HCT116 (cell line): ENCODE measurements around the gene RNF225. TPM values are rescaled to one million over a fixed set of nuclear protein-coding genes. Genes with fewer than 3 reads are reported as not detected.

Experiments
- ATAC-seq: fragments of 200-7000 bp; cut with Tn5 transposase; 2 replicates; pipeline ENCODE4 v1.9.1; 2020; ENCODE audit warnings: mild to moderate bottlenecking, moderate library complexity
- BruUV-seq: library from RNA; stranded (reverse); fragments of 400-500 nt; replicated peaks from 2 replicates; lab custom pipeline; 2021; lab: Mats Ljungman, UMichigan
- CTCF ChIA-PET: fragments of 300-600 bp; sonication (Branson Sonifier 250); formaldehyde crosslinking; loops from one replicate; lab custom pipeline; 2021; ENCODE audit warnings: antibody characterized with exemption; lab: Charles Lee
- POLR2A ChIA-PET: fragments of 300-600, 350-600 bp; sonication (Branson Sonifier 250); formaldehyde crosslinking; loops from one replicate; lab custom pipeline; 2021; ENCODE audit warnings: antibody characterized with exemption; lab: Charles Lee
- RAD21 ChIA-PET, 2 experiments: fragments of 300-600 bp; sonication (Branson Sonifier 250); formaldehyde crosslinking; loops; one replicate each; lab custom pipeline; 2023; ENCODE audit warnings: low total read pairs in 2 of 2; ENCODE audit not compliant: uncharacterized antibody in 2 of 2, unreplicated experiment in 2 of 2, low non-redundant PET in 1 of 2; lab: Charles Lee
- DNase-seq: peaks from one replicate; pipeline ENCODE4 v3.0.0-alpha.2; 2010; ENCODE audit warnings: low read depth, low spot score
- H2AFZ ChIP-seq: fragments of 200-600 bp; shearing (Covaris generic), sonication (generic); 2 replicates; pipeline ENCODE4 v1.6.1; 2017; ENCODE audit warnings: low read depth, mixed run types, mixed read lengths, antibody characterized with exemption, low read length; ENCODE audit not compliant: poor library complexity, severe bottlenecking
- H3K27ac ChIP-seq: 2 replicates; pipeline ENCODE4 v1.5.1; 2012; ENCODE audit warnings: low read depth, low read length
- H3K27me3 ChIP-seq: fragments of 200-600 bp; sonication (generic); 2 replicates; pipeline ENCODE4 v1.6.1; 2016; ENCODE audit warnings: mixed run types, low read length, mixed read lengths; ENCODE audit not compliant: insufficient read depth
- H3K36me3 ChIP-seq, 2 experiments: fragments of 200-500 bp in 1 of 2; fragments of 200-600 bp in 1 of 2; sonication (Bioruptor generic) in 1 of 2; sonication (generic) in 1 of 2; 2 replicates each; pipeline versions ENCODE4 v1.5.1 to v1.6.1; 2014 to 2016; ENCODE audit warnings: low read length in 2 of 2, inconsistent platforms in 1 of 2, mixed read lengths in 1 of 2, mixed run types in 1 of 2; ENCODE audit not compliant: insufficient read depth in 2 of 2, control insufficient read depth in 1 of 2
- H3K4me1 ChIP-seq, 2 experiments: fragments of 200-600 bp in 1 of 2; sonication (generic) in 1 of 2; 2 replicates each; pipeline versions ENCODE4 v1.5.1 to v1.6.1; 2012 to 2017; ENCODE audit warnings: low read length in 2 of 2, inconsistent platforms in 1 of 2, mild to moderate bottlenecking in 1 of 2, mixed read lengths in 1 of 2, mixed run types in 1 of 2, moderate library complexity in 1 of 2; ENCODE audit not compliant: insufficient read depth in 2 of 2, control insufficient read depth in 1 of 2
- H3K4me2 ChIP-seq: fragments of 200-600 bp; sonication (generic); 2 replicates; pipeline ENCODE4 v1.6.1; 2017; ENCODE audit warnings: mixed run types, low read length, mixed read lengths
- H3K4me3 ChIP-seq, 2 experiments: fragments of 200-600 bp in 1 of 2; sonication (generic) in 1 of 2; replicated peaks in 1 of 2; 2 replicates each; pipeline ENCODE4 v1.5.1; 2011 to 2016; ENCODE audit warnings: low read length in 2 of 2, control low read depth in 1 of 2, low read depth in 1 of 2, mild to moderate bottlenecking in 1 of 2, mixed read lengths in 1 of 2, mixed run types in 1 of 2
- H3K79me2 ChIP-seq: fragments of 200-600 bp; sonication (generic); 2 replicates; pipeline ENCODE4 v1.6.1; 2017; ENCODE audit warnings: mild to moderate bottlenecking, mixed run types, low read length, moderate library complexity, mixed read lengths; ENCODE audit not compliant: insufficient read depth
- H3K9ac ChIP-seq: fragments of 200-600 bp; sonication (generic); 2 replicates; pipeline ENCODE4 v1.6.1; 2016; ENCODE audit warnings: low read length, mixed read lengths
- H3K9me2 ChIP-seq: fragments of 200-600 bp; sonication (generic), shearing (Covaris generic); 2 replicates; pipeline ENCODE4 v1.6.1; 2017; ENCODE audit warnings: mixed run types, mild to moderate bottlenecking, moderate library complexity; ENCODE audit not compliant: insufficient read depth
- H3K9me3 ChIP-seq, 2 experiments: fragments of 200-500 bp in 1 of 2; fragments of 200-600 bp in 1 of 2; sonication (Bioruptor generic) in 1 of 2; sonication (generic) in 1 of 2; 2 replicates each; pipeline ENCODE4 v1.6.1; 2014 to 2017; ENCODE audit warnings: low read length in 2 of 2, mixed read lengths in 2 of 2, inconsistent platforms in 1 of 2, low read depth in 1 of 2, mild to moderate bottlenecking in 1 of 2, mixed run types in 1 of 2, moderate library complexity in 1 of 2; ENCODE audit not compliant: control insufficient read depth in 1 of 2, insufficient read depth in 1 of 2
- H4K20me1 ChIP-seq: fragments of 200-600 bp; sonication (generic), shearing (Covaris generic); 2 replicates; pipeline ENCODE4 v1.6.1; 2017; ENCODE audit warnings: mixed run types, mild to moderate bottlenecking, moderate library complexity; ENCODE audit not compliant: insufficient read depth
- CEBPB ChIP-seq: IDR thresholded peaks from 2 replicates; pipeline ENCODE4 v1.6.1; 2012; ENCODE audit warnings: low read depth
- CTCF ChIP-seq, 3 experiments: fragments of 200-600 bp in 1 of 3; sonication (generic) in 1 of 3; IDR thresholded peaks in 2 of 3; conservative IDR thresholded peaks in 1 of 3; 2 replicates each; pipeline ENCODE4 v1.5.1; 2012 to 2017; ENCODE audit warnings: low read depth in 2 of 3, low read length in 2 of 3, antibody characterized with exemption in 1 of 3, borderline replicate concordance in 1 of 3, control low read depth in 1 of 3, mild to moderate bottlenecking in 1 of 3, mixed read lengths in 1 of 3, mixed run types in 1 of 3, moderate library complexity in 1 of 3; ENCODE audit not compliant: insufficient read depth in 1 of 3
- EGR1 ChIP-seq: IDR thresholded peaks from 2 replicates; pipeline ENCODE4 v1.6.1; 2012; ENCODE audit warnings: low read depth
- TCF7L2 ChIP-seq: IDR thresholded peaks from 2 replicates; pipeline ENCODE4 v1.7.0; 2011; ENCODE audit warnings: borderline replicate concordance, inconsistent platforms; ENCODE audit not compliant: insufficient read depth, insufficient read length; ENCODE audit errors: extremely low read depth
- intact Hi-C: fragments of 100-400 bp; cut with micrococcal nuclease; formaldehyde crosslinking; loops from 2 replicates; pipeline ENCODE4 v1.10.0; 2022
- total RNA-seq: library from RNA; stranded (reverse); gene quantifications from one replicate; pipeline ENCODE4 v1.2.1, GENCODE V29; 2021; ENCODE audit not compliant: unreplicated experiment

Gene RNF225
- total RNA-seq, 1 experiment from 2014 or later: 1.2 TPM

GRCh38 chr19:58353717-58354477 is 41.6 kb upstream of the RNF225 start (continued):
- TF ChIP-seq EGR1: no peak

GRCh38 chr19:58354478-58355030 is 40.9 kb upstream of the RNF225 start:
- no TSS peak for BruUV-seq
- DNase-seq: no peak
- Histone ChIP-seq H4K20me1 (no peaks in the 10 kb centered on the region), H3K36me3 (no peaks in the 10 kb centered on the region), H3K4me2 (no peak overlapping the region), H3K9me3 (no peaks in the 10 kb centered on the region), H3K4me1 (no peaks in the 10 kb centered on the region), H3K27ac (no peak overlapping the region), H2AFZ (no peak overlapping the region), H3K9me2 (no peaks in the 10 kb centered on the region), H3K4me3 (no peak overlapping the region), H3K9ac (no peak overlapping the region), H3K79me2 (no peaks in the 10 kb centered on the region), H3K27me3 (no peaks in the 10 kb centered on the region)
- no peak for ATAC-seq
- intact Hi-C loops: no loop called here
- POLR2A ChIA-PET: interaction anchor here (1.9 kb wide), 1 partner anchor 8 kb away, joined by 6 read pairs; the partner anchor contains the start of gene ZNF497
- RAD21 ChIA-PET: no interaction called here
- TF ChIP-seq TCF7L2 (no peak), CEBPB (no peak), CTCF (IDR thresholded peaks at IDR 0.05 in 2 of 3, conservative IDR thresholded peaks at IDR 0.05 in 1 of 3; ENCODE audit: borderline replicate concordance in 1 of 3, insufficient read depth in 1 of 3, low read depth in 2 of 3, low read length in 2 of 3) (no peak)
- CTCF ChIA-PET: no interaction called here
